GM23338 (cell line): ENCODE data around the gene DYNC2H1. TPM values are rescaled to one million over a fixed set of nuclear protein-coding genes. Genes with fewer than 3 reads are reported as not detected.

ENCODE experiments used
- ATAC-seq: fragments of 200-7000 bp; cut with Tn5 transposase; 3 replicates; pipeline ENCODE4 v1.9.1; 2020
- DNase-seq: peaks from one replicate; pipeline ENCODE4 v3.0.0-alpha.2; 2015; ENCODE audit warnings: low spot score
- H2AFZ ChIP-seq: fragments of 200-600 bp; sonication (generic); 2 replicates; pipeline ENCODE4 v1.8.0; 2016; ENCODE audit warnings: antibody characterized with exemption, mild to moderate bottlenecking, moderate library complexity
- H3F3A ChIP-seq: fragments of 200-600 bp; sonication (generic); replicated peaks from 2 replicates; pipeline ENCODE4 v1.8.0; 2017; ENCODE audit warnings: antibody characterized with exemption, mixed run types, low read depth
- H3K27ac ChIP-seq: fragments of 200-600 bp; sonication (generic); 2 replicates; pipeline ENCODE4 v1.6.1; 2016; ENCODE audit warnings: low read depth
- H3K27me3 ChIP-seq: fragments of 200-600 bp; sonication (generic); 2 replicates; pipeline ENCODE4 v1.8.0; 2016; ENCODE audit warnings: mild to moderate bottlenecking, mixed run types, moderate library complexity; ENCODE audit not compliant: insufficient read depth
- H3K36me3 ChIP-seq: fragments of 200-600 bp; sonication (generic); 2 replicates; pipeline ENCODE4 v1.8.0; 2016; ENCODE audit warnings: mild to moderate bottlenecking; ENCODE audit not compliant: insufficient read depth
- H3K4me1 ChIP-seq: fragments of 200-600 bp; sonication (generic); 2 replicates; pipeline ENCODE4 v1.8.0; 2016; ENCODE audit warnings: mild to moderate bottlenecking, moderate library complexity; ENCODE audit not compliant: insufficient read depth
- H3K4me2 ChIP-seq: fragments of 200-600 bp; sonication (generic); 2 replicates; pipeline ENCODE4 v1.7.1; 2017; ENCODE audit warnings: mixed run types
- H3K4me3 ChIP-seq: fragments of 200-600 bp; sonication (generic); 2 replicates; pipeline ENCODE4 v1.6.1; 2016; ENCODE audit warnings: mixed run types
- H3K79me2 ChIP-seq: fragments of 200-600 bp; sonication (generic); replicated peaks from 2 replicates; pipeline ENCODE4 v1.8.0; 2017; ENCODE audit warnings: mild to moderate bottlenecking; ENCODE audit not compliant: insufficient read depth
- H3K9me2 ChIP-seq: fragments of 200-600 bp; sonication (generic); 2 replicates; pipeline ENCODE4 v1.8.0; 2017; ENCODE audit not compliant: insufficient read depth
- H4K20me1 ChIP-seq: fragments of 200-600 bp; sonication (generic); replicated peaks from 2 replicates; pipeline ENCODE4 v1.8.0; 2017; ENCODE audit warnings: mild to moderate bottlenecking; ENCODE audit not compliant: insufficient read depth
- H3K27ac Mint-ChIP-seq: 2 replicates; pipeline ENCODE4 v1.8.0; 2020; ENCODE audit warnings: inconsistent platforms, mild to moderate bottlenecking, moderate library complexity, mixed read lengths
- H3K27me3 Mint-ChIP-seq: 3 replicates; pipeline ENCODE4 v1.8.0; 2022; ENCODE audit warnings: low read depth, mild to moderate bottlenecking, moderate library complexity, mixed read lengths, inconsistent platforms; ENCODE audit not compliant: insufficient read depth, poor library complexity
- H3K36me3 Mint-ChIP-seq: 3 replicates; pipeline ENCODE4 v1.8.0; 2021; ENCODE audit warnings: low read depth, mild to moderate bottlenecking, inconsistent platforms, moderate library complexity, mixed read lengths
- H3K4me1 Mint-ChIP-seq: 3 replicates; pipeline ENCODE4 v1.8.0; 2020; ENCODE audit warnings: mild to moderate bottlenecking, inconsistent platforms, mixed read lengths
- H3K4me3 Mint-ChIP-seq: 3 replicates; pipeline ENCODE4 v1.8.0; 2021; ENCODE audit warnings: moderate library complexity, mild to moderate bottlenecking, inconsistent platforms, mixed read lengths
- H3K9me3 Mint-ChIP-seq: 3 replicates; pipeline ENCODE4 v1.8.0; 2020; ENCODE audit warnings: moderate library complexity, mild to moderate bottlenecking, inconsistent platforms, mixed read lengths
- CREB1 ChIP-seq: fragments of 250-450 bp; sonication (Bioruptor Pico); IDR thresholded peaks from 2 replicates; pipeline ENCODE4 v1.5.0; 2020; ENCODE audit warnings: low read depth, mild to moderate bottlenecking, moderate library complexity
- CTCF ChIP-seq, 2 experiments: fragments of 200-600 bp in 1 of 2; sonication (generic) in 1 of 2; conservative IDR thresholded peaks; 2 replicates each; pipeline versions ENCODE4 v1.5.1 to v1.6.1; 2016 to 2017; ENCODE audit warnings: antibody characterized with exemption in 2 of 2, low read depth in 2 of 2, mild to moderate bottlenecking in 2 of 2, moderate library complexity in 1 of 2
- ETS1 ChIP-seq: IDR thresholded peaks from 2 replicates; pipeline ENCODE4 v1.6.1; 2016; ENCODE audit warnings: antibody characterized with exemption
- EZH2 ChIP-seq: fragments of 200-600 bp; sonication (generic); IDR thresholded peaks from one replicate; pipeline ENCODE4 v1.8.0; 2017; ENCODE audit warnings: antibody characterized with exemption, mild to moderate bottlenecking, low read depth; ENCODE audit not compliant: unreplicated experiment
- EZH2phosphoT487 ChIP-seq: fragments of 200-600 bp; sonication (generic); IDR thresholded peaks from one replicate; pipeline ENCODE4 v1.8.1; 2018; ENCODE audit warnings: antibody characterized with exemption; ENCODE audit not compliant: unreplicated experiment
- JUNB ChIP-seq: IDR thresholded peaks from one replicate; pipeline ENCODE4 v1.6.1; 2016; ENCODE audit warnings: antibody characterized with exemption; ENCODE audit not compliant: unreplicated experiment
- NANOG ChIP-seq: IDR thresholded peaks from 2 replicates; pipeline ENCODE4 v1.6.1; 2016; ENCODE audit warnings: antibody characterized with exemption, borderline replicate concordance
- POLR2AphosphoS5 ChIP-seq: IDR thresholded peaks from 2 replicates; pipeline ENCODE4 v1.6.1; 2016; ENCODE audit warnings: antibody characterized with exemption, low read depth
- REST ChIP-seq: IDR thresholded peaks from one replicate; pipeline ENCODE4 v1.6.1; 2018; ENCODE audit warnings: antibody characterized with exemption; ENCODE audit not compliant: unreplicated experiment
- STAT1 ChIP-seq: IDR thresholded peaks from one replicate; pipeline ENCODE4 v1.6.1; 2016; ENCODE audit warnings: antibody characterized with exemption; ENCODE audit not compliant: unreplicated experiment
- ZNF114 ChIP-seq: fragments of 250-450 bp; sonication (Bioruptor Pico); IDR thresholded peaks from 2 replicates; pipeline ENCODE4 v1.5.0; 2020; ENCODE audit warnings: mild to moderate bottlenecking, moderate library complexity
- ZNF331 ChIP-seq: fragments of 250-450 bp; sonication (Bioruptor Pico); IDR thresholded peaks from 2 replicates; pipeline ENCODE4 v1.5.0; 2020; ENCODE audit warnings: low read depth, mild to moderate bottlenecking, moderate library complexity
- ZNF462 ChIP-seq: fragments of 250-450 bp; sonication (Bioruptor Pico); IDR thresholded peaks from 2 replicates; pipeline ENCODE4 v1.5.0; 2020; ENCODE audit warnings: mild to moderate bottlenecking, moderate library complexity
- polyA plus RNA-seq: library from polyadenylated mRNA; unstranded; fragments of >200 nt; fragmentation: Nextera tagmentation; extraction: Ambion mirVana; gene quantifications from 2 replicates; pipeline ENCODE4 v1.2.1, GENCODE V29; 2016
- total RNA-seq: library from RNA; depleted of rRNA; stranded (reverse); fragments of >200 nt; shearing (Covaris generic); gene quantifications from 2 replicates; pipeline ENCODE4 v1.2.3, GENCODE V29; 2014

The DYNC2H1 gene
- total and polyA plus RNA-seq, 2 experiments from 2014 or later = 19.3 to 22.5 TPM

- H3K27ac ChIP-seq = no peak overlapping the region
- TF ChIP-seq ETS1 (no peak), REST (no peak), NANOG (no peak), CTCF (conservative IDR thresholded peaks at IDR 0.05; ENCODE audit: low read depth in 2 of 2) (no peak), EZH2 (no peak), CREB1 (no peak), ZNF331 (no peak), EZH2phosphoT487 (no peak), ZNF462 (no peak), JUNB (no peak), ZNF114 (no peak), POLR2AphosphoS5 (no peak), STAT1 (no peak)
- no peaks in the 10 kb centered on the region for H3K4me1 ChIP-seq
- H3K9me3 Mint-ChIP-seq = no peaks in the 10 kb centered on the region
- H3K4me1 Mint-ChIP-seq = no peaks in the 10 kb centered on the region
- H3K4me3 ChIP-seq = no peak overlapping the region
- H2AFZ ChIP-seq = no peak overlapping the region
- H3K27me3 Mint-ChIP-seq = no peaks in the 10 kb centered on the region
- H4K20me1 ChIP-seq = no peaks in the 10 kb centered on the region
- H3K79me2 ChIP-seq = no peaks in the 10 kb centered on the region
- no peaks in the 10 kb centered on the region for H3K36me3 ChIP-seq
- no peak overlapping the region for H3K27ac Mint-ChIP-seq
- no peak overlapping the region for H3K4me2 ChIP-seq
- H3K36me3 Mint-ChIP-seq = peaks cover 5% of the 10 kb centered on the region; the same call in 2 of the 3 replicates
- H3F3A ChIP-seq = no peaks in the 10 kb centered on the region
- DNase-seq (no peak), ATAC-seq (no peak)
- no peaks in the 10 kb centered on the region for H3K9me2 ChIP-seq
- no peaks in the 10 kb centered on the region for H3K27me3 ChIP-seq
- H3K4me3 Mint-ChIP-seq = no peak overlapping the region
Observed at GRCh38 chr11:103220133-103220532, 110.9 kb downstream of the DYNC2H1 start.
